Lung microvascular endothelial cell (primary cell): ENCODE data around the gene TBL2. TPM values are rescaled to one million over a fixed set of nuclear protein-coding genes. Genes with fewer than 3 reads are reported as not detected.
A peak's percentile ranks its signal among the peaks of the same experiment; 100 is the strongest.
"Not testable (repeated sequence)": the region's sequence is repeated elsewhere in the genome, so short reads cannot be mapped to it uniquely, and the experiment has no call there.

ENCODE experiments used
- DNase-seq, 2 donors: peaks; one replicate each; pipeline versions ENCODE4 v3.0.0 to v3.0.0-alpha.2; 2010; ENCODE audit warnings: low read depth in 2 of 2
- total RNA-seq: library from RNA; depleted of rRNA; stranded (reverse); fragments of >200 nt; gene quantifications from 2 replicates; pipeline ENCODE4 v1.2.1, GENCODE V29; 2014

TBL2 gene
- total RNA-seq, 1 donor from 2014 or later: 40.7 TPM

GRCh38 chr7:73535918-73536317, 42.5 kb downstream of the TBL2 start:
- DNase-seq: not testable (repeated sequence)

- no peak for DNase-seq
These were observed 44.6 kb downstream of the TBL2 start for GRCh38 chr7:73533742-73534141.

GRCh38 chr7:73532224-73532623, 46.2 kb downstream of the TBL2 start:
- DNase-seq: no peak

DNA sequence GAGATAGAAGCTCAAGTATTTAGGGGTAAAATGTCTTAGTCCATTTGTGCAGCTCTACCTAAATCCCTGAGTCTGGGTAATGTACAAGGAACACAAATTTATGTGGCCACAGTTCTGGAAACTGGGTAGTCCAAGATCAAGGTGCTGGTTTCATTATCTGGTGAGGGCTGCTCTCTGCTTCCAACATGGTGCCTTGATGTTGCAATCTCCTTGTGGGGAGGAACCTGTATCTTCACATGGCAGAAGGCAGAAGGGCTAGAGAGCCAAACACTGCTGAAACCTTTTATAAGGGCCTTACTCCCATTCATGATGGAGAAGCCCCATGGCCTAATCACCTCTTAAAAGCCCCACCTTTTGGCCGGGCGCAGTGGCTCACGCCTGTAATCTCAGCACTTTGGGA, 47.6 kb downstream of the TBL2 start:
- DNase-seq: no peak

GRCh38 chr7:73526896-73527821, 51.2 kb downstream of the TBL2 start:
- DNase-seq: peak; percentile 43 to 50

DNA sequence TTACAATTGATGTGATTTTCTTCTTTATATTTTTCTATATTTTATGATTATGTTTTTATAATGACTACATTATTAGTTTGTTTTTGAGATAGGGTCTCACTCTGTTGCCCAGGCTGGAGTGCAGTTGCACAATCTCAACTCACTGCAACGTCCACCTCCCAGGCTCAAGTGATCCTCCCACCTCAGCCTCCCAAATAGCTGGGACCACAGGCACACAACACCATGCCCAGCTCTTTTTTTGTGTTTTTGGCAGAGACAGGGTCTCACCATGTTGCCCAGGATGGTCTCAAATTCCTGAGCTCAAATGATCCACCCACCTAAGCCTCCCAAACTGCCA, 52.3 kb downstream of the TBL2 start:
- not testable (repeated sequence) for DNase-seq

DNA sequence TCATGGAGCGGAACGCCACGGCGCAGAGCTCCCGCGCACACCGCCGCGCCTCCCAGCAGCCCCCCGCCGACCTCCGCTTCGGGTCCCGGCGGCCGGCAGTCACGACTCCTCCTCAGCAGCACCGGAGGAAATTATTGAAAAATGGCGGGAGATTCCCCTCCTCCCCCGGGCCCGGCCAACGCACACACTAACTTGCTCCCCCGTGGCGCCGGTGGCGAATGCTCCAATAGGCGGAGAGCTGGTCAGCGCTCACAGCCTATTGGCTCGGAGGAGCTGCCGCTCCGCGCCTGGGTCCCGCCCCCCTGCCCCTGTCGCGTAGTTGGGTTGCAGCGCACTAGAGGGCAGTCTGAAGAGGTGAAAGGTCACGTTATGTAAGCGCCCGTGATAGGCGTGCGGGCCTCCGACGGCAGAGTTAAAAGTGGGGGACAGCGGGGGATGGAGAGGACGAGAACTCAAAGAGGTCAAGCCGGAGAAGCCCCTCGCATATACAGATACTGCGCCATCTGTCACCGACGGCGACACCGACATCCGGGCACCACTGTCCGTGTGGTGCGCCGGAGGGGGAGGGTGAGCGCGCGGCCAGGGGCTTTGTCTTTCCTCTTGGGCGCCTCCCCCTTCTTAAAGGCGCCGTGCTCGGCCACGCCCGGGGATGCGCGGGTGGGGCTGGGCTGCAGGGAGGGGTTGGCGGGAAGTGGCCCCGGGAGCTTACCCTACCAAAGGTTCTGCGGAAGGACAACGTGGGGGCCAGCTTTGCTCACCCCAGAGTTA, 56.1 kb downstream of the TBL2 start, which contains the start of gene BAZ1B:
BAZ1B (minus strand) TSS at position 189 of the 768 bp plus-strand sequence. CDS start 360 bp downstream, outside the sequence.
- peak; percentile 99 for DNase-seq

GRCh38 chr7:73521636-73522104, 56.7 kb downstream of the TBL2 start:
- DNase-seq: peak; percentile 49 to 61

DNA sequence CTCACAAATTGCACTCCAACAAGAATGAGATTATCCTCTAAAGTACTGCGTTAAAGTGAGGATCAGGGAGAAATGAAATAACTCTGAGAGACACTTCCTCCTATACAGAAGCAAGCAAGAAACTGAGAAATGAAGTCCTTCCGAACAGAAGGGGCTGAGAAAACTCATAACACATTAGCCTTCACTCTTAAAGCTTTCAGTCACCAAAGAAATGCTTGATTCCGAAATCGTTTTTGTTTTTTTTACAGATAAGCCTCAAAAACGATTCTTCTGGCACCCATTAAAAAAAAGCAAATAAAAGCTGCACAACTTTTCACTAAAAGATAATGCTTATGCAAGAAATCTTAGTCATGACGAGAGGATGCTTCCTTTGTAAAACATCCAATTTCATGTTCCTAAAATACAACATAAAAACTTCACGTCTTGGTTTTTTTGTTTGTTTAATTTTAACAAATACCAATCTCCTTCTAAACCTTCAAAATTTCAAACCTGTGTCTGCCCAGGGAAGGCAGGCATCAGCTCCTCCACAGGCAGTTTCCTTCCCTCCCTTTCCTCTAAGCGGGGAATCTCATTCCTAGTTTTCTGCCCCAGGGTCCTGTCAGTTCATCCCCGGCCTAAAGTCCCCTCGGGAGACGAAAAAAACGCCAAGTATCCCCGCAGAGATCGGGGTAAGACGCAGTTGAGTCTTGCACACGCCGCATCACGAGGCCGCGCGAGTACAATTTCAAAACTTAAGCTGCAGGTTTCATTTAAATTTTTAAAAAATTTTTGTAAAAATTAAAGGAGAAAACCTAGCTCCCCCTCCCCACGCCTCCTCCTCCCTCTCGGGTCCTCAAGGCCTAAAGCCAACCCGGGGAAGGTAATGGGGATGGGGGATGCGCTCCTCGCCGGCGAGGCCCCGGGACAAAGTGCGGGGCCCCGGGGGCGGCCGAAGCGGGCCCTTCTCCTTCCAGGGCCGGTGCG, 57.4 kb downstream of the TBL2 start:
- peak; percentile 5 to 32 for DNase-seq

DNA sequence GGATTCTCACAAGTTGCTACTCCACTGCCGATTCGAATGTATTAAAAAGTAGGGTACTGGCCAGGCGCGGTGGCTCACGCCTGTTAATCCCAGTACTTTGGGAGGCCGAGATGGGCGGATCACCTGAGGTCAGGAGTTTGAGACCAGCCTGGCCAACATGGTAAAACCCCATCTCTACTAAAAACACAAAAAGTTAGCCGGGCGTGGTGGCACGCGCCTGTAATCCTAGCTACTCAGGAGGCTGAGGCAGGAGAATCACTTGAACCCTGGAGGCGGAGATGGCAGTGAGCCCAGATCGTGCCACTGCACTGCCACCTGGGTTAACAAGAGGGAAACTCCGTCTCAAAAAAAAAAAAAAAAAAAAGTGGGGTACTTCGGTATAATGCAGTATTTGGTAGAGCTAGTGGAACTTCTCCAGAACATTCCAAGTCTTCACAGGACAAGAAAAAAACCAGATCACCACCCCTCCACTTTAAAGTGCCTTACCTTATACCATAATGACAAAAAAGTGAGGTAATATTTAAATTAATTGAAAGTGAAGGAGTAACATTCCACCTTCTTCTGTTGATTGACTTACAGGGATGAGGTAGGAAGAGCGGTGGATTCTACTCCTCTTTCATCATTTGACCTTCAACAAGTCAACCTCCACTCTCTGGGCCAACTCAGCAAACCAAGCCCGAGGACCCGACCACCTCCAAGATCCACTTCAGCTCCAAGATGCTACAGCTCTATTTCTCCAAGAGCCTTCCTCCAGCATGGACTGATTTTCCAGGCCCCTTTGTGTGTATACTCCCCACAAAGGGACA, 58.3 kb downstream of the TBL2 start:
- DNase-seq: peak in 1 of 2 donors; percentile 22

DNA sequence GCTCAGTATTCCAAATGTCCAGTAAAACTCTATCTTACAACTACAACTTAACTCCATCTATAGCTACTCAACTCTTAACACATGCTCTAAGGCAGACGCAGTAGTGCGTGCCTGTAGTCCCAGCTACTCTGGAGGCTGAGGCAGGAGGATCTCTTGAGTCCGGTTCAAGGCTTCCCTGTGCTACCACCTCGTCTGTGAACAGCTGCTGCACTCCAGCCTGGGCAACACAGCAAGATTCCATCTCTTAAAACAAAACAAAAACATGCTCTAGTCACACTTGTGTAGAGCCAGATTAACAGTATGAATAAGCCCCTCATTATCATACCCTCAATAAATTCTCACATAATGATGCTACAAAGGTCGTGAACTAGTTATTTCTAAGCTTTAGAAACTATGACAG, 59.9 kb downstream of the TBL2 start:
- no peak for DNase-seq

Other genes starting within 250 kb of the TBL2 start
- gene FZD9, start 144.8 kb downstream of the TBL2 start, total RNA-seq: 4.4 and 5.4 TPM in 2 replicates
- gene BAZ1B, start 56.3 kb downstream of the TBL2 start, total RNA-seq: 27.7 and 34.1 TPM in 2 replicates
- gene BCL7B, start 20.9 kb downstream of the TBL2 start, total RNA-seq: 17.2 and 22.6 TPM in 2 replicates
- gene MLXIPL, start 45.9 kb upstream of the TBL2 start, total RNA-seq: not detected in 2 replicates
- gene VPS37D, start 89.3 kb upstream of the TBL2 start, total RNA-seq: 2.6 and 2.8 TPM in 2 replicates
- 1.7 and 2.4 TPM in 2 replicates for gene DNAJC30, start 104.9 kb upstream of the TBL2 start, total RNA-seq
- 30.6 and 31.2 TPM in 2 replicates for gene BUD23, start 105.0 kb upstream of the TBL2 start, total RNA-seq
- gene STX1A, start 141.1 kb upstream of the TBL2 start, total RNA-seq: 4.0 and 7.2 TPM in 2 replicates
- 5.2 and 7.2 TPM in 2 replicates for gene ABHD11, start 160.2 kb upstream of the TBL2 start, total RNA-seq
- 0.44 and 0.60 TPM in 2 replicates for gene CLDN3, start 191.7 kb upstream of the TBL2 start, total RNA-seq